WTC11 (cell line): ENCODE measurements around the gene EPHA1. TPM values are rescaled to one million over a fixed set of nuclear protein-coding genes. Genes with fewer than 3 reads are reported as not detected.

Experiments used
- ATAC-seq: fragments of 200-7000 bp; cut with Tn5 transposase; 2 replicates; pipeline ENCODE4 v1.10.0; 2021; ENCODE audit warnings: mild to moderate bottlenecking, moderate library complexity
- CTCF ChIA-PET: fragments of 300-600 bp; sonication (Branson Sonifier 250); formaldehyde crosslinking; loops from one replicate; lab custom pipeline; 2021; ENCODE audit warnings: antibody characterized with exemption; lab: Charles Lee
- POLR2A ChIA-PET: fragments of 350-600 bp; sonication (Branson Sonifier 250); formaldehyde crosslinking; loops from one replicate; lab custom pipeline; 2021; ENCODE audit warnings: antibody characterized with exemption; lab: Charles Lee
- DNase-seq: peaks from one replicate; pipeline ENCODE4 v3.0.0; 2021; ENCODE audit warnings: low spot score
- H3K27ac Mint-ChIP-seq: 2 replicates; pipeline ENCODE4 v1.8.0; 2021; ENCODE audit warnings: mixed read lengths
- H3K27me3 Mint-ChIP-seq: 2 replicates; pipeline ENCODE4 v1.8.0; 2021; ENCODE audit warnings: low read depth, mild to moderate bottlenecking, moderate library complexity, mixed read lengths
- H3K36me3 Mint-ChIP-seq: 2 replicates; pipeline ENCODE4 v1.8.0; 2021; ENCODE audit warnings: mixed read lengths
- H3K4me1 Mint-ChIP-seq: 2 replicates; pipeline ENCODE4 v1.8.0; 2022; ENCODE audit warnings: mixed read lengths
- H3K4me3 Mint-ChIP-seq: 2 replicates; pipeline ENCODE4 v1.8.0; 2021; ENCODE audit warnings: mild to moderate bottlenecking, moderate library complexity, mixed read lengths
- H3K9me3 Mint-ChIP-seq: 2 replicates; pipeline ENCODE4 v1.8.0; 2021; ENCODE audit warnings: mixed read lengths
- CREM ChIP-seq: sonication (generic); formaldehyde crosslinking; IDR thresholded peaks from 2 replicates; pipeline ENCODE4 v1.8.1; 2022; ENCODE audit warnings: mild to moderate bottlenecking, missing genetic modification reagents, moderate library complexity
- NR1H2 ChIP-seq: sonication (generic); formaldehyde crosslinking; IDR thresholded peaks from 2 replicates; pipeline ENCODE4 v1.9.0; 2021; ENCODE audit warnings: mild to moderate bottlenecking, moderate library complexity, missing genetic modification reagents
- NR3C1 ChIP-seq: sonication (generic); formaldehyde crosslinking; conservative IDR thresholded peaks from 2 replicates; pipeline ENCODE4 v1.8.1; 2023; ENCODE audit warnings: low read depth, mild to moderate bottlenecking, missing genetic modification reagents
- PRRX2 ChIP-seq: fragments of 250-450 bp; sonication (Bioruptor Pico); IDR thresholded peaks from 2 replicates; pipeline ENCODE4 v1.8.0; 2021; ENCODE audit warnings: mild to moderate bottlenecking
- TEAD1 ChIP-seq: sonication (generic); formaldehyde crosslinking; IDR thresholded peaks from 2 replicates; pipeline ENCODE4 v1.8.0; 2022; ENCODE audit warnings: mild to moderate bottlenecking, missing genetic modification reagents
- TP53 ChIP-seq: sonication (generic); formaldehyde crosslinking; IDR thresholded peaks from 2 replicates; pipeline ENCODE4 v1.8.1; 2023; ENCODE audit warnings: mild to moderate bottlenecking, missing genetic modification reagents
- ZBTB21 ChIP-seq: sonication (generic); formaldehyde crosslinking; IDR thresholded peaks from 2 replicates; pipeline ENCODE4 v1.8.1; 2023; ENCODE audit warnings: mild to moderate bottlenecking, missing genetic modification reagents, borderline replicate concordance
- ZNF219 ChIP-seq: sonication (generic); formaldehyde crosslinking; IDR thresholded peaks from 2 replicates; pipeline ENCODE4 v1.8.0; 2023; ENCODE audit warnings: missing genetic modification reagents, mild to moderate bottlenecking, borderline replicate concordance
- total RNA-seq: library from RNA; stranded (reverse); gene quantifications from 3 replicates; pipeline ENCODE4 v1.2.3, GENCODE V29; 2021
- TF ChIP-seq, protein P1 (sequence below): fragments of 250-450 bp; sonication (Bioruptor Pico); IDR thresholded peaks from 2 replicates; pipeline ENCODE4 v1.9.0; 2021; ENCODE audit warnings: mild to moderate bottlenecking
- TF ChIP-seq, protein P2 (sequence below): sonication (generic); formaldehyde crosslinking; IDR thresholded peaks from 2 replicates; pipeline ENCODE4 v1.8.0; 2022; ENCODE audit warnings: mild to moderate bottlenecking, missing genetic modification reagents
- TF ChIP-seq, protein P3 (sequence below): sonication (generic); formaldehyde crosslinking; IDR thresholded peaks from 2 replicates; pipeline ENCODE4 v1.8.1; 2022; ENCODE audit warnings: low read depth, mild to moderate bottlenecking, moderate library complexity, missing genetic modification reagents, borderline replicate concordance
- TF ChIP-seq, protein P4 (sequence below): sonication (generic); formaldehyde crosslinking; IDR thresholded peaks from 2 replicates; pipeline ENCODE4 v1.8.1; 2023; ENCODE audit warnings: mild to moderate bottlenecking, moderate library complexity, missing genetic modification reagents
- TF ChIP-seq, protein P5 (sequence below): sonication (generic); formaldehyde crosslinking; IDR thresholded peaks from 2 replicates; pipeline ENCODE4 v1.8.1; 2023; ENCODE audit warnings: mild to moderate bottlenecking, missing genetic modification reagents, borderline replicate concordance
- TF ChIP-seq, protein P6 (sequence below): sonication (generic); formaldehyde crosslinking; IDR thresholded peaks from 2 replicates; pipeline ENCODE4 v1.8.1; 2023; ENCODE audit warnings: mild to moderate bottlenecking, missing genetic modification reagents

EPHA1 gene
- total RNA-seq, 1 experiment from 2014 or later, result 203 TPM

DNA sequence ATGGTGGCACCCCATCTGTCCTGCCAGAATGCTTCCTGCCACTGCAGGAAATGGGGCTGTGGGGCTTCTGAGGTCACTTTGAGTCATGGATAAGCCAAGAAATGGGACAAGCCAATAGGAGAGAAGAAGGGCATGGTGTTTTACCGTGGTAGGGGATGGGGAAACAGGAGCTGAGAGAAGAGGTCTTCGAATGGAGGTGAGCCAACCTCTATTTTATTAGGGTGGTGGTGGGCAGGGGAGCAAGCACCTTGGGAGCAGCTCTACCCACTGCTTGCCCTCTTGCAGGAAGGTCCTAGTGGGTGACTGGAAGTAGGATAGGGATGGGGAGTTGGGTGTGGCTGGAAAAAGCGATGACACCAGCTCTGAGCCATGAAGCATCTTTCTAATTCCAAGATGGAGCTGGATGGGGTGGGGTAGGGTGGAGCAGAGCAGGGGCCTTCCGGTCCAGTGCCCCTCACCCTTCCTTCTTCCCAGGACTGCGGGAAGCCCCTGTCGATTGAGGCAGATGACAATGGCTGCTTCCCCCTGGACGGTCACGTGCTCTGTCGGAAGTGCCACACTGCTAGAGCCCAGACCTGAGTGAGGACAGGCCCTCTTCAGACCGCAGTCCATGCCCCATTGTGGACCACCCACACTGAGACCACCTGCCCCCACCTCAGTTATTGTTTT is 18.4 kb downstream of the EPHA1 start (continued):
- TF ChIP-seq, protein P1, sequence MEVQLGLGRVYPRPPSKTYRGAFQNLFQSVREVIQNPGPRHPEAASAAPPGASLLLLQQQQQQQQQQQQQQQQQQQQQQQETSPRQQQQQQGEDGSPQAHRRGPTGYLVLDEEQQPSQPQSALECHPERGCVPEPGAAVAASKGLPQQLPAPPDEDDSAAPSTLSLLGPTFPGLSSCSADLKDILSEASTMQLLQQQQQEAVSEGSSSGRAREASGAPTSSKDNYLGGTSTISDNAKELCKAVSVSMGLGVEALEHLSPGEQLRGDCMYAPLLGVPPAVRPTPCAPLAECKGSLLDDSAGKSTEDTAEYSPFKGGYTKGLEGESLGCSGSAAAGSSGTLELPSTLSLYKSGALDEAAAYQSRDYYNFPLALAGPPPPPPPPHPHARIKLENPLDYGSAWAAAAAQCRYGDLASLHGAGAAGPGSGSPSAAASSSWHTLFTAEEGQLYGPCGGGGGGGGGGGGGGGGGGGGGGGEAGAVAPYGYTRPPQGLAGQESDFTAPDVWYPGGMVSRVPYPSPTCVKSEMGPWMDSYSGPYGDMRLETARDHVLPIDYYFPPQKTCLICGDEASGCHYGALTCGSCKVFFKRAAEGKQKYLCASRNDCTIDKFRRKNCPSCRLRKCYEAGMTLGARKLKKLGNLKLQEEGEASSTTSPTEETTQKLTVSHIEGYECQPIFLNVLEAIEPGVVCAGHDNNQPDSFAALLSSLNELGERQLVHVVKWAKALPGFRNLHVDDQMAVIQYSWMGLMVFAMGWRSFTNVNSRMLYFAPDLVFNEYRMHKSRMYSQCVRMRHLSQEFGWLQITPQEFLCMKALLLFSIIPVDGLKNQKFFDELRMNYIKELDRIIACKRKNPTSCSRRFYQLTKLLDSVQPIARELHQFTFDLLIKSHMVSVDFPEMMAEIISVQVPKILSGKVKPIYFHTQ, result peak; percentile 63; the same call in 1 of the 2 replicates
- no peak for TF ChIP-seq TEAD1 (CRISPR knock-in tag)
- no peak for TF ChIP-seq NR3C1 (CRISPR knock-in tag)
- TF ChIP-seq, protein P2, sequence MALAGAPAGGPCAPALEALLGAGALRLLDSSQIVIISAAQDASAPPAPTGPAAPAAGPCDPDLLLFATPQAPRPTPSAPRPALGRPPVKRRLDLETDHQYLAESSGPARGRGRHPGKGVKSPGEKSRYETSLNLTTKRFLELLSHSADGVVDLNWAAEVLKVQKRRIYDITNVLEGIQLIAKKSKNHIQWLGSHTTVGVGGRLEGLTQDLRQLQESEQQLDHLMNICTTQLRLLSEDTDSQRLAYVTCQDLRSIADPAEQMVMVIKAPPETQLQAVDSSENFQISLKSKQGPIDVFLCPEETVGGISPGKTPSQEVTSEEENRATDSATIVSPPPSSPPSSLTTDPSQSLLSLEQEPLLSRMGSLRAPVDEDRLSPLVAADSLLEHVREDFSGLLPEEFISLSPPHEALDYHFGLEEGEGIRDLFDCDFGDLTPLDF (CRISPR knock-in tag), result no peak
- TF ChIP-seq NR1H2 (CRISPR knock-in tag), result no peak

DNA sequence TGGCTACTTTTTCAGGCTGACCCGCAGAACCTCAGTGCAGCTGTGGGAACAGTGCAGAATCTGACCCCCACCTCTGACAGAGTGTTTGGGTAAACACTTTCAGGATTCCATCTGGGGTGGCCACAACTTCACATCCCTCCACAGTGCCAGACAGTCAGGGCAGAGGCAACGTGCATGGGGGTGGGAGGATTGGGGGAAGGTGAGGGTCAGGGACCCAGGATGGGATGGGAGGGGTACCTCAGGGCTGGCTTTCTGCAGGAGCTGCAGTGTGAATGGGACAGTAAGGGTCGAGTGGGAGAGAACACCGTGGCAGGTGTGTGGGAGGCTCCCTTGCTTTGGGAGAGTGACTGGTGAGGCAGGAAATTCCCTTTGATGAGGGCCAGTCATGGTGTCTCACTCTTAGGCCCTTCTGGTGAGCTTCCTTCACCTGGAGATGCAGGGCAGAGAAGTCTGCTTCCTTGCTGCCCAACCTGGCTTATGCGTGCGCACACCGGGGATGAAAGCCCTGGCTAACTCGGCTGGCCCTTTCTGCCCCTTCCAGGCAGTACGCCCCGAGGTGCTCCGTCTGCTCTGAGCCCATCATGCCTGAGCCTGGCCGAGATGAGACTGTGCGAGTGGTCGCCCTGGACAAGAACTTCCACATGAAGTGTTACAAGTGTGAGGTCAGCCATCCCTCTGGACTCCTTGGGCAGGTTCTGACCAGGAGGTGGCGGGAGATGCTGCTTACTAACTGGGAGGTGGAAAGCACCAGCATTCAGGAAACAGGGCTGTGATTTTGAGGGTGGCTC is 19.1 kb downstream of the EPHA1 start:
- H3K4me1 Mint-ChIP-seq, result peaks cover 9% of the 10 kb centered on the region
- H3K4me3 Mint-ChIP-seq, result no peak overlapping the region
- ChIA-PET CTCF (interaction anchor here (0.6 to 4.4 kb wide), 8 partner anchors 10 to 68 kb away, joined by 3 to 48 read pairs (median 9); partner anchors contain the start of gene EPHA1), POLR2A (interaction anchor here (0.6 to 7.2 kb wide), 3 partner anchors 9 to 54 kb away, joined by 4 to 62 read pairs (median 10); partner anchors contain the start of gene EPHA1)
- H3K9me3 Mint-ChIP-seq, result no peaks in the 10 kb centered on the region
- peak overlapping the region; percentile 82 for H3K27ac Mint-ChIP-seq
- H3K36me3 Mint-ChIP-seq, result peaks cover 52% of the 10 kb centered on the region
- DNase-seq, result no peak
- H3K27me3 Mint-ChIP-seq, result no peaks in the 10 kb centered on the region
- no peak; the same call in 1 of the 2 replicates for ATAC-seq
- TF ChIP-seq TP53 (0 out of 2 replicates have a peak, but pooled peaks have one; percentile 28), ZNF219 (CRISPR knock-in tag) (no peak; the same call in 1 of the 2 replicates), CREM (CRISPR knock-in tag) (0 out of 2 replicates have a peak, but pooled peaks have one; percentile 26), PRRX2 (CRISPR knock-in tag) (peak; percentile 31; the same call in 1 of the 2 replicates), ZBTB21 (CRISPR knock-in tag) (peak; percentile 63; the same call in 1 of the 2 replicates)
- TF ChIP-seq, protein P3, sequence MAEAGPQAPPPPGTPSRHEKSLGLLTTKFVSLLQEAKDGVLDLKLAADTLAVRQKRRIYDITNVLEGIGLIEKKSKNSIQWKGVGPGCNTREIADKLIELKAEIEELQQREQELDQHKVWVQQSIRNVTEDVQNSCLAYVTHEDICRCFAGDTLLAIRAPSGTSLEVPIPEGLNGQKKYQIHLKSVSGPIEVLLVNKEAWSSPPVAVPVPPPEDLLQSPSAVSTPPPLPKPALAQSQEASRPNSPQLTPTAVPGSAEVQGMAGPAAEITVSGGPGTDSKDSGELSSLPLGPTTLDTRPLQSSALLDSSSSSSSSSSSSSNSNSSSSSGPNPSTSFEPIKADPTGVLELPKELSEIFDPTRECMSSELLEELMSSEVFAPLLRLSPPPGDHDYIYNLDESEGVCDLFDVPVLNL, result no peak
- TF ChIP-seq, protein P4, sequence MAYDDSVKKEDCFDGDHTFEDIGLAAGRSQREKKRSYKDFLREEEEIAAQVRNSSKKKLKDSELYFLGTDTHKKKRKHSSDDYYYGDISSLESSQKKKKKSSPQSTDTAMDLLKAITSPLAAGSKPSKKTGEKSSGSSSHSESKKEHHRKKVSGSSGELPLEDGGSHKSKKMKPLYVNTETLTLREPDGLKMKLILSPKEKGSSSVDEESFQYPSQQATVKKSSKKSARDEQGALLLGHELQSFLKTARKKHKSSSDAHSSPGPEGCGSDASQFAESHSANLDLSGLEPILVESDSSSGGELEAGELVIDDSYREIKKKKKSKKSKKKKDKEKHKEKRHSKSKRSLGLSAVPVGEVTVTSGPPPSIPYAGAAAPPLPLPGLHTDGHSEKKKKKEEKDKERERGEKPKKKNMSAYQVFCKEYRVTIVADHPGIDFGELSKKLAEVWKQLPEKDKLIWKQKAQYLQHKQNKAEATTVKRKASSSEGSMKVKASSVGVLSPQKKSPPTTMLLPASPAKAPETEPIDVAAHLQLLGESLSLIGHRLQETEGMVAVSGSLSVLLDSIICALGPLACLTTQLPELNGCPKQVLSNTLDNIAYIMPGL (CRISPR knock-in tag), result no peak
- TF ChIP-seq, protein P5, sequence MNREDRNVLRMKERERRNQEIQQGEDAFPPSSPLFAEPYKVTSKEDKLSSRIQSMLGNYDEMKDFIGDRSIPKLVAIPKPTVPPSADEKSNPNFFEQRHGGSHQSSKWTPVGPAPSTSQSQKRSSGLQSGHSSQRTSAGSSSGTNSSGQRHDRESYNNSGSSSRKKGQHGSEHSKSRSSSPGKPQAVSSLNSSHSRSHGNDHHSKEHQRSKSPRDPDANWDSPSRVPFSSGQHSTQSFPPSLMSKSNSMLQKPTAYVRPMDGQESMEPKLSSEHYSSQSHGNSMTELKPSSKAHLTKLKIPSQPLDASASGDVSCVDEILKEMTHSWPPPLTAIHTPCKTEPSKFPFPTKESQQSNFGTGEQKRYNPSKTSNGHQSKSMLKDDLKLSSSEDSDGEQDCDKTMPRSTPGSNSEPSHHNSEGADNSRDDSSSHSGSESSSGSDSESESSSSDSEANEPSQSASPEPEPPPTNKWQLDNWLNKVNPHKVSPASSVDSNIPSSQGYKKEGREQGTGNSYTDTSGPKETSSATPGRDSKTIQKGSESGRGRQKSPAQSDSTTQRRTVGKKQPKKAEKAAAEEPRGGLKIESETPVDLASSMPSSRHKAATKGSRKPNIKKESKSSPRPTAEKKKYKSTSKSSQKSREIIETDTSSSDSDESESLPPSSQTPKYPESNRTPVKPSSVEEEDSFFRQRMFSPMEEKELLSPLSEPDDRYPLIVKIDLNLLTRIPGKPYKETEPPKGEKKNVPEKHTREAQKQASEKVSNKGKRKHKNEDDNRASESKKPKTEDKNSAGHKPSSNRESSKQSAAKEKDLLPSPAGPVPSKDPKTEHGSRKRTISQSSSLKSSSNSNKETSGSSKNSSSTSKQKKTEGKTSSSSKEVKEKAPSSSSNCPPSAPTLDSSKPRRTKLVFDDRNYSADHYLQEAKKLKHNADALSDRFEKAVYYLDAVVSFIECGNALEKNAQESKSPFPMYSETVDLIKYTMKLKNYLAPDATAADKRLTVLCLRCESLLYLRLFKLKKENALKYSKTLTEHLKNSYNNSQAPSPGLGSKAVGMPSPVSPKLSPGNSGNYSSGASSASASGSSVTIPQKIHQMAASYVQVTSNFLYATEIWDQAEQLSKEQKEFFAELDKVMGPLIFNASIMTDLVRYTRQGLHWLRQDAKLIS (CRISPR knock-in tag), result no peak
- TF ChIP-seq, protein P6, sequence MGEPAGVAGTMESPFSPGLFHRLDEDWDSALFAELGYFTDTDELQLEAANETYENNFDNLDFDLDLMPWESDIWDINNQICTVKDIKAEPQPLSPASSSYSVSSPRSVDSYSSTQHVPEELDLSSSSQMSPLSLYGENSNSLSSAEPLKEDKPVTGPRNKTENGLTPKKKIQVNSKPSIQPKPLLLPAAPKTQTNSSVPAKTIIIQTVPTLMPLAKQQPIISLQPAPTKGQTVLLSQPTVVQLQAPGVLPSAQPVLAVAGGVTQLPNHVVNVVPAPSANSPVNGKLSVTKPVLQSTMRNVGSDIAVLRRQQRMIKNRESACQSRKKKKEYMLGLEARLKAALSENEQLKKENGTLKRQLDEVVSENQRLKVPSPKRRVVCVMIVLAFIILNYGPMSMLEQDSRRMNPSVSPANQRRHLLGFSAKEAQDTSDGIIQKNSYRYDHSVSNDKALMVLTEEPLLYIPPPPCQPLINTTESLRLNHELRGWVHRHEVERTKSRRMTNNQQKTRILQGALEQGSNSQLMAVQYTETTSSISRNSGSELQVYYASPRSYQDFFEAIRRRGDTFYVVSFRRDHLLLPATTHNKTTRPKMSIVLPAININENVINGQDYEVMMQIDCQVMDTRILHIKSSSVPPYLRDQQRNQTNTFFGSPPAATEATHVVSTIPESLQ (CRISPR knock-in tag), result no peak
- TF ChIP-seq, protein P2 (CRISPR knock-in tag), result 0 out of 2 replicates have a peak, but pooled peaks have one; percentile 42
